ENCODE measurements around the gene CHL1.

The CHL1 gene

DNA sequence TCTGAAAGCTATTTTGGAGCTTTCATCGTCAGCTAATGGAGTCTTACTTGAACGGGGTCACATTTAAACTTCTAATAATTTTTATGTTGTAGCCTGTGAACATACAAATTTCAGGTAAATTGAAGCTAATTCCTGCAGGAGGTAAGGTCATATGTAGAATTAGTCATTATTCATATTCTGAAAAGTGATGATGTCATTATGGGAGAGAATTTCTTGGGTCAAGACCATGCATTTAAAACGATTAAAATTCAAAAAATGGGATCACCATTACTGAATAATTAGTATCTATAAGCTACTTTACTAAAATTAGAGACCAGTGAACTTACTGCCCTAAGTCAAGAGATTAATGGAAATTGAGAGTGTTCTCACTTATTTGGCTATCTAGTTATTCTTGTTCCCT, 120.4 kb downstream of the CHL1 start:
- no peak overlapping the region for H3K4me3 ChIP-seq (ENCODE audit: control insufficient read depth in 1 of 7, extremely low read depth in 1 of 7, insufficient read depth in 4 of 7, low read depth in 2 of 7, low read length in 6 of 7)
- H3K4me1 ChIP-seq (ENCODE audit: control extremely low read depth in 1 of 4, control insufficient read depth in 4 of 4, insufficient read depth in 4 of 4, low read length in 3 of 4): no peaks in the 10 kb centered on the region
- no peak overlapping the region for H3K27ac ChIP-seq (ENCODE audit: insufficient read depth in 1 of 2, low read depth in 1 of 2, low read length in 2 of 2, poor library complexity in 1 of 2, severe bottlenecking in 2 of 2)
- ChIA-PET CTCF (interaction anchor here (1.8 kb wide), 1 partner anchor 37 kb away, joined by 5 read pairs; no protein-coding TSS in a partner anchor), POLR2A (no interaction called here)
- no peaks in the 10 kb centered on the region for H3K9me3 ChIP-seq (ENCODE audit: control extremely low read depth in 1 of 5, control insufficient read depth in 4 of 5, insufficient read depth in 2 of 5, low read depth in 1 of 5, low read length in 4 of 5)
- no peaks in the 10 kb centered on the region for H3K36me3 ChIP-seq (ENCODE audit: control insufficient read depth in 4 of 4, insufficient read depth in 4 of 4, low read length in 3 of 4)
- no peak for DNase-seq
- no peaks in the 10 kb centered on the region for H3K27me3 ChIP-seq (replicated peaks in 2 of 5; ENCODE audit: control insufficient read depth in 4 of 5, insufficient read depth in 5 of 5, low read length in 4 of 5)
- no CpG with 5 or more reads among the region's 3 CpGs for WGBS (ENCODE audit: insufficient coverage)

DNA sequence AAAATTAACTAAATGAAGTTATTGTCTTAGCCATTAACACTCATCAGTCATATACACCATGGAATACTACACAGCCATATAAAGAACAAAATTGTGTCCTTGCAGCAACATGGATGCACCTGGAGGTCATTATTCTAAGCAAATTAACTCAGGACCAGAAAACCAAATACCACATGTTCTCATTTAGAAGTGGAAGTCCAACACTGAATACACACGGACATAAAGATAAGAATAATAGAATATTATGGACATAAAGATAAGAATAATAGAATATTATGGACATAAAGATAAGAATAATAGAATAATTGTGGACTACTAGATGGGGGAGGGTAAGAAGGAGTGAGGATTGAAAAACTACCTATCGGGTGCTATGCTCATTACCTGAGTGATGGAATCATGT, 122.3 kb downstream of the CHL1 start:
- no peaks in the 10 kb centered on the region for H3K9me3 ChIP-seq (ENCODE audit: control extremely low read depth in 1 of 5, control insufficient read depth in 4 of 5, insufficient read depth in 2 of 5, low read depth in 1 of 5, low read length in 4 of 5)
- ChIA-PET POLR2A (no interaction called here), CTCF (no interaction called here)
- H3K27me3 ChIP-seq (replicated peaks in 2 of 5; ENCODE audit: control insufficient read depth in 4 of 5, insufficient read depth in 5 of 5, low read length in 4 of 5): no peaks in the 10 kb centered on the region
- H3K36me3 ChIP-seq (ENCODE audit: control insufficient read depth in 4 of 4, insufficient read depth in 4 of 4, low read length in 3 of 4): no peaks in the 10 kb centered on the region
- no peak overlapping the region for H3K27ac ChIP-seq (ENCODE audit: insufficient read depth in 1 of 2, low read depth in 1 of 2, low read length in 2 of 2, poor library complexity in 1 of 2, severe bottlenecking in 2 of 2)
- no peak for DNase-seq
- no peaks in the 10 kb centered on the region for H3K4me1 ChIP-seq (ENCODE audit: control extremely low read depth in 1 of 4, control insufficient read depth in 4 of 4, insufficient read depth in 4 of 4, low read length in 3 of 4)
- no peak overlapping the region for H3K4me3 ChIP-seq (ENCODE audit: control insufficient read depth in 1 of 7, extremely low read depth in 1 of 7, insufficient read depth in 4 of 7, low read depth in 2 of 7, low read length in 6 of 7)
- WGBS (ENCODE audit: insufficient coverage): no CpG with 5 or more reads among the region's 2 CpGs

DNA sequence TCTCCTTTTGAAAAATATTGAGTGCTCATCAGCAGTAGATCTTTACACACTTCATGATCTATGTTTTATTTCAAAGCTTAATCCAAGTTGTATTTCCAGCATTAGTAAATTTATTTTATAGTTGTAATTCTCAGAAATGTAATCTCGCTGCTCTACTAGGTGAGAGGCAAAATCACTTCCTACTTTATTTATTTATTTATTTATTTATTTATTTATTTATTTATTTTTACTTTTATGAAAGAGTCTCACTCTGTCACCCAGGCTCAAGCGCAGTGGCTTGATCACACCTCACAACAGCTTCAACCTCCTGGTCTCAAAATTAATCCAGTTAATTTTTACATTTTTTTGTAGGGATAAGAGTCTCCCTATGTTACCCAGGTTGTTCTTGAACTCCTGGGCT, 127.9 kb downstream of the CHL1 start:
- no CpG with 5 or more reads among the region's 2 CpGs for WGBS (ENCODE audit: insufficient coverage)
- CTCF ChIA-PET: no interaction called here
- Histone ChIP-seq H3K27me3 (replicated peaks in 2 of 5; ENCODE audit: control insufficient read depth in 4 of 5, insufficient read depth in 5 of 5, low read length in 4 of 5) (no peaks in the 10 kb centered on the region), H3K4me1 (ENCODE audit: control extremely low read depth in 1 of 4, control insufficient read depth in 4 of 4, insufficient read depth in 4 of 4, low read length in 3 of 4) (no peaks in the 10 kb centered on the region), H3K9me3 (ENCODE audit: control extremely low read depth in 1 of 5, control insufficient read depth in 4 of 5, insufficient read depth in 2 of 5, low read depth in 1 of 5, low read length in 4 of 5) (no peaks in the 10 kb centered on the region), H3K36me3 (ENCODE audit: control insufficient read depth in 4 of 4, insufficient read depth in 4 of 4, low read length in 3 of 4) (no peaks in the 10 kb centered on the region), H3K4me3 (ENCODE audit: control insufficient read depth in 1 of 7, extremely low read depth in 1 of 7, insufficient read depth in 4 of 7, low read depth in 2 of 7, low read length in 6 of 7) (no peak overlapping the region), H3K27ac (ENCODE audit: insufficient read depth in 1 of 2, low read depth in 1 of 2, low read length in 2 of 2, poor library complexity in 1 of 2, severe bottlenecking in 2 of 2) (no peak overlapping the region)
- POLR2A ChIA-PET: no interaction called here
- DNase-seq: no peak

DNA sequence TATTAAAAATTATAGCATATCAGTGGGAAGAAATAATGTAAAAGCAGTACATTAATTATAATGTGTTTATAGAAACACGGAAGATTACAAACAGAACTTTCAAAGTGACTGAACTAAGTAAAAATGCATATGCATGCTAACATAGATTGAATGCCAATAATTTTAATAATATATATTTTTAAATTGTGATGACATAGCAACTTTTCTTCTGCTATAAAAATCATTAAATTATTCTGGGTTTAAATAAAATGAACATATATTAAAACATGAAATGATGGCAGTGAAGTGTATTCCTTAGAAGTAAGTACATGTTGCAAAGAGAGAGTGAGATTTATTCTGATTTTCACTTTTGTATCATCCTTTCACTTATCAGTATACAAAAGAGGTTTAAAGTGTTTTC, 128.9 kb downstream of the CHL1 start:
- H3K4me3 ChIP-seq (ENCODE audit: control insufficient read depth in 1 of 7, extremely low read depth in 1 of 7, insufficient read depth in 4 of 7, low read depth in 2 of 7, low read length in 6 of 7): no peak overlapping the region
- ChIA-PET POLR2A (no interaction called here), CTCF (no interaction called here)
- no CpG with 5 or more reads among the region's 1 CpG for WGBS (ENCODE audit: insufficient coverage)
- H3K4me1 ChIP-seq (ENCODE audit: control extremely low read depth in 1 of 4, control insufficient read depth in 4 of 4, insufficient read depth in 4 of 4, low read length in 3 of 4): no peaks in the 10 kb centered on the region
- H3K27ac ChIP-seq (ENCODE audit: insufficient read depth in 1 of 2, low read depth in 1 of 2, low read length in 2 of 2, poor library complexity in 1 of 2, severe bottlenecking in 2 of 2): no peak overlapping the region
- DNase-seq: no peak
- no peaks in the 10 kb centered on the region for H3K27me3 ChIP-seq (replicated peaks in 2 of 5; ENCODE audit: control insufficient read depth in 4 of 5, insufficient read depth in 5 of 5, low read length in 4 of 5)
- H3K9me3 ChIP-seq (ENCODE audit: control extremely low read depth in 1 of 5, control insufficient read depth in 4 of 5, insufficient read depth in 2 of 5, low read depth in 1 of 5, low read length in 4 of 5): no peaks in the 10 kb centered on the region
- H3K36me3 ChIP-seq (ENCODE audit: control insufficient read depth in 4 of 4, insufficient read depth in 4 of 4, low read length in 3 of 4): no peaks in the 10 kb centered on the region

DNA sequence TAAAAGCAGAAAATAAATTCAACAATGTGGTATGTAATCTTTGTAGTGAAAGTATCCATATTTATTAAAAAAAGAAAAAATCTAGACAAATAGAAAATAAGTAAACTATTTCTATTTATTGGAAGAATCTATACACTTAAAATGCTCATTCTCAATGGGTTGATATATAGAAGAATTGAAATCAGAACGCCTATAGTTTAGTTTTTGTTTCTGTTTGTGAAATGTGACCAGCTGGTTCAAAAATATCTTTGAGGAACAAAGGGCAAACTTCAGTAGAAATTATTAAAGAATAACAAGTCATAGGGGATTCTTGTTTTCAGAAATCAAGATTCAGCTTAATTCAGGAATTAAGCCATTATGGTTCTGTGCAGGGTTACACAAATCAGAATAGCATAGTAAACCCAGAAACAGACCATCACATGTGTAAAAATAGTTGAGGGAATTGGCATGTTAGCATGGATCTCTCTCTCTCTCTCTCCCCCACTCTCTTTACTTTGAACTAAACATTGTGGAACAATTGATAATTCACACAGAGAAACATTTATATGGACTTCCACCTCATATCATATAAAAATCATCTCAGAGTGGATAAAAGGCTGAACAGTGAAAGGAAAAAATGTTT, 134.0 kb downstream of the CHL1 start:
- WGBS (ENCODE audit: insufficient coverage): no CpG with 5 or more reads among the region's 1 CpG
- CTCF ChIA-PET: no interaction called here
- no peak overlapping the region for H3K4me3 ChIP-seq (ENCODE audit: control insufficient read depth in 1 of 7, extremely low read depth in 1 of 7, insufficient read depth in 4 of 7, low read depth in 2 of 7, low read length in 6 of 7)
- DNase-seq: no peak
- no peaks in the 10 kb centered on the region for H3K27me3 ChIP-seq (replicated peaks in 2 of 5; ENCODE audit: control insufficient read depth in 4 of 5, insufficient read depth in 5 of 5, low read length in 4 of 5)
- no peaks in the 10 kb centered on the region for H3K4me1 ChIP-seq (ENCODE audit: control extremely low read depth in 1 of 4, control insufficient read depth in 4 of 4, insufficient read depth in 4 of 4, low read length in 3 of 4)
- H3K27ac ChIP-seq (ENCODE audit: insufficient read depth in 1 of 2, low read depth in 1 of 2, low read length in 2 of 2, poor library complexity in 1 of 2, severe bottlenecking in 2 of 2): no peak overlapping the region
- POLR2A ChIA-PET: no interaction called here
- no peaks in the 10 kb centered on the region for H3K36me3 ChIP-seq (ENCODE audit: control insufficient read depth in 4 of 4, insufficient read depth in 4 of 4, low read length in 3 of 4)
- no peaks in the 10 kb centered on the region for H3K9me3 ChIP-seq (ENCODE audit: control extremely low read depth in 1 of 5, control insufficient read depth in 4 of 5, insufficient read depth in 2 of 5, low read depth in 1 of 5, low read length in 4 of 5)

DNA sequence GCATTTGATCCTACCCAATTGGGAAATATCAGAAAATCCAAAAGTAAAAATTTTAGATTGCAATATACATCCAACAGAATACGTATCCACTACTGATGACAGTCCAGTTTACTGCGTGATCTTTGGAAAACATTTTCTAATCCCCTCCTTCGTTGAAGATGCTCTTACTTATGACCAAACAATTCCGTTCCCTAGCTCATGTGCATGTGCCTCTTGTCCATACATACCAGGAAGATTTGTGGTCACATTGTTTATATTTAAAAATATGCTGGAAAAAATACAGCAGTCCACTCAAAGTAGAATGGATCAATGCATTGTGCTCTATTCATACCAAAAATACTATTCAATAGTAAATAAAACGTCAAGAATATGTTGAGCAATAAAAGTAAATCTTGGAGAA, 135.3 kb downstream of the CHL1 start:
- Histone ChIP-seq H3K27ac (ENCODE audit: insufficient read depth in 1 of 2, low read depth in 1 of 2, low read length in 2 of 2, poor library complexity in 1 of 2, severe bottlenecking in 2 of 2) (no peak overlapping the region), H3K36me3 (ENCODE audit: control insufficient read depth in 4 of 4, insufficient read depth in 4 of 4, low read length in 3 of 4) (no peaks in the 10 kb centered on the region), H3K9me3 (ENCODE audit: control extremely low read depth in 1 of 5, control insufficient read depth in 4 of 5, insufficient read depth in 2 of 5, low read depth in 1 of 5, low read length in 4 of 5) (no peaks in the 10 kb centered on the region), H3K4me1 (ENCODE audit: control extremely low read depth in 1 of 4, control insufficient read depth in 4 of 4, insufficient read depth in 4 of 4, low read length in 3 of 4) (no peaks in the 10 kb centered on the region), H3K27me3 (replicated peaks in 2 of 5; ENCODE audit: control insufficient read depth in 4 of 5, insufficient read depth in 5 of 5, low read length in 4 of 5) (no peaks in the 10 kb centered on the region), H3K4me3 (ENCODE audit: control insufficient read depth in 1 of 7, extremely low read depth in 1 of 7, insufficient read depth in 4 of 7, low read depth in 2 of 7, low read length in 6 of 7) (no peak overlapping the region)
- no peak for DNase-seq
- 89% methylated on average over 3 of the region's 5 CpGs for WGBS (ENCODE audit: insufficient coverage)
- ChIA-PET CTCF (no interaction called here), POLR2A (no interaction called here)

DNA sequence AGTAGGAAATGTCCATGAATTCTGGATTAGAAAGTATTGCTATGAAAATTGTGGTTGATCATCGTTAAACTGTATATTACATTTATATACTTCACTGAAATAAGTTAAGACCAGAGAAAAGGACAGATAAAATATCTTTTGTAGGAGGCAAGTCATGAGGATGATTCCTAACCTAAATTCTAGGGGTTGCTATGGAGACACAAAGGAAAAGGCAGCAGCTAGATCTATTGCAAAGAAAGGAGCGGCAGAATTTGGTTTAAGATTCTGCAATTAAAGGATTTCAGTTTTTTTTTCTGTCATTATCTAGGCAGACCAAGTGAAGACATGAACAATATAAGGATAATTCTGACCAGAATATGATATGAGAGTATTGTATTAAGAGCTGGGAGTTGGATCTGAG, 136.1 kb downstream of the CHL1 start:
- no peak for DNase-seq
- no peaks in the 10 kb centered on the region for H3K4me1 ChIP-seq (ENCODE audit: control extremely low read depth in 1 of 4, control insufficient read depth in 4 of 4, insufficient read depth in 4 of 4, low read length in 3 of 4)
- CTCF ChIA-PET: no interaction called here
- H3K27me3 ChIP-seq (replicated peaks in 2 of 5; ENCODE audit: control insufficient read depth in 4 of 5, insufficient read depth in 5 of 5, low read length in 4 of 5): no peaks in the 10 kb centered on the region
- no peaks in the 10 kb centered on the region for H3K9me3 ChIP-seq (ENCODE audit: control extremely low read depth in 1 of 5, control insufficient read depth in 4 of 5, insufficient read depth in 2 of 5, low read depth in 1 of 5, low read length in 4 of 5)
- WGBS (ENCODE audit: insufficient coverage): 0% methylated on average over 1 of the region's 2 CpGs
- H3K36me3 ChIP-seq (ENCODE audit: control insufficient read depth in 4 of 4, insufficient read depth in 4 of 4, low read length in 3 of 4): no peaks in the 10 kb centered on the region
- H3K4me3 ChIP-seq (ENCODE audit: control insufficient read depth in 1 of 7, extremely low read depth in 1 of 7, insufficient read depth in 4 of 7, low read depth in 2 of 7, low read length in 6 of 7): no peak overlapping the region
- POLR2A ChIA-PET: no interaction called here
- no peak overlapping the region for H3K27ac ChIP-seq (ENCODE audit: insufficient read depth in 1 of 2, low read depth in 1 of 2, low read length in 2 of 2, poor library complexity in 1 of 2, severe bottlenecking in 2 of 2)

All from common myeloid progenitor, CD34-positive (primary cell).